ENCODE data around the gene LSM14A. TPM values are rescaled to one million over a fixed set of nuclear protein-coding genes. Genes with fewer than 3 reads are reported as not detected.
"Not testable (repeated sequence)": the region's sequence is repeated elsewhere in the genome, so short reads cannot be mapped to it uniquely, and the experiment has no call there.

The LSM14A gene
- total RNA-seq, 3 donors from 2014 or later: 72.5 to 111 (median 85.6) TPM

DNA sequence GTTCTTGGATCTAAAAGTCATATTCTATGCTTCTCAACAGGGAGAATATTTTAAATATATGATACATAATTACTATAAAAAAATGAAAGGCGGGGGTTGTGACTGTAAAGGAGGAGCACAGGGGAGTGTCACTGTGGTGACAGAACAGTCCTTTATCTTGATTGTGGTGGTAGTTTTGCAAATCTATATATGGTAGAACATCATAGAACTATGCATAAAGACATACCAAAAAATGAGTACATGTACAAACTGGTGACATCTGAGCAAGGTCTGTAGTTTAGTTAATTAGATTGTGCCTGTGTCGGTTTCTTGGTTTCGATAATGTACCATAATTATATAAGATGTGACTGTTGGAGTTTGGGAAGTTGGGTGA lies 43.3 kb downstream of the LSM14A start:
- no peak overlapping the region for H3K4me3 ChIP-seq
- TF ChIP-seq, protein P1, sequence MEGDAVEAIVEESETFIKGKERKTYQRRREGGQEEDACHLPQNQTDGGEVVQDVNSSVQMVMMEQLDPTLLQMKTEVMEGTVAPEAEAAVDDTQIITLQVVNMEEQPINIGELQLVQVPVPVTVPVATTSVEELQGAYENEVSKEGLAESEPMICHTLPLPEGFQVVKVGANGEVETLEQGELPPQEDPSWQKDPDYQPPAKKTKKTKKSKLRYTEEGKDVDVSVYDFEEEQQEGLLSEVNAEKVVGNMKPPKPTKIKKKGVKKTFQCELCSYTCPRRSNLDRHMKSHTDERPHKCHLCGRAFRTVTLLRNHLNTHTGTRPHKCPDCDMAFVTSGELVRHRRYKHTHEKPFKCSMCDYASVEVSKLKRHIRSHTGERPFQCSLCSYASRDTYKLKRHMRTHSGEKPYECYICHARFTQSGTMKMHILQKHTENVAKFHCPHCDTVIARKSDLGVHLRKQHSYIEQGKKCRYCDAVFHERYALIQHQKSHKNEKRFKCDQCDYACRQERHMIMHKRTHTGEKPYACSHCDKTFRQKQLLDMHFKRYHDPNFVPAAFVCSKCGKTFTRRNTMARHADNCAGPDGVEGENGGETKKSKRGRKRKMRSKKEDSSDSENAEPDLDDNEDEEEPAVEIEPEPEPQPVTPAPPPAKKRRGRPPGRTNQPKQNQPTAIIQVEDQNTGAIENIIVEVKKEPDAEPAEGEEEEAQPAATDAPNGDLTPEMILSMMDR (IDR thresholded peaks at IDR 0.05): no peak
- H3K9me3 ChIP-seq: no peaks in the 10 kb centered on the region
- peaks cover 6% of the 10 kb centered on the region for H3K4me1 ChIP-seq (ENCODE audit: low read depth)
- H3K36me3 ChIP-seq (ENCODE audit: low read depth): no peaks in the 10 kb centered on the region
- intact Hi-C loops (cut with DNase I, micrococcal nuclease): no loop called here
- ATAC-seq (no peak), DNase-seq (no peak)

DNA sequence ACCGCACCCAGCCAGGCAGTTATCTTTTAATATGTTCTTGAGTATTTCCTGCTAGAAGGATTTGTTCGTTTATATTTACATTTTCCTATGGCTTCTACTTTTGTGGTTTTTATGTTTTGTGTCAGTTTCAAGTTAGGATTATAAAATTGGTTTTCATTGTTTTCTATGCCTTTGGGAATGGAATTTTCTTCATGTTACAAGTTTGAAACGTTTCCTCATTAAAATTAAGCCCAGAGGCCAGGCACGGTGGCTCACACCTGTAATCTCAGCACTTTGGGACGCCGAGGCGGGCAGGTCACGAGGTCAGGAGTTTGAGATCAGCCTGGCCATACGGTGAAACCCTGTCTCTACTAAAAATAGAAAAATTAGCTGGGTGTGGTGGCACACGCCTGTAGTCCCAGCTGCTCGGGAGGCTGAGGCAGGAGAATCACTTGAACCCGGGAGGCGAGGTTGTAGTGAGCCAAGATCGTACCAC lies 44.5 kb downstream of the LSM14A start:
- H3K4me3 ChIP-seq; H3K4me1 ChIP-seq (ENCODE audit: low read depth); intact Hi-C loops (cut with DNase I, micrococcal nuclease); H3K9me3 ChIP-seq; DNase-seq; H3K36me3 ChIP-seq (ENCODE audit: low read depth): not testable (repeated sequence)
- peak; percentile 26 for ATAC-seq

DNA sequence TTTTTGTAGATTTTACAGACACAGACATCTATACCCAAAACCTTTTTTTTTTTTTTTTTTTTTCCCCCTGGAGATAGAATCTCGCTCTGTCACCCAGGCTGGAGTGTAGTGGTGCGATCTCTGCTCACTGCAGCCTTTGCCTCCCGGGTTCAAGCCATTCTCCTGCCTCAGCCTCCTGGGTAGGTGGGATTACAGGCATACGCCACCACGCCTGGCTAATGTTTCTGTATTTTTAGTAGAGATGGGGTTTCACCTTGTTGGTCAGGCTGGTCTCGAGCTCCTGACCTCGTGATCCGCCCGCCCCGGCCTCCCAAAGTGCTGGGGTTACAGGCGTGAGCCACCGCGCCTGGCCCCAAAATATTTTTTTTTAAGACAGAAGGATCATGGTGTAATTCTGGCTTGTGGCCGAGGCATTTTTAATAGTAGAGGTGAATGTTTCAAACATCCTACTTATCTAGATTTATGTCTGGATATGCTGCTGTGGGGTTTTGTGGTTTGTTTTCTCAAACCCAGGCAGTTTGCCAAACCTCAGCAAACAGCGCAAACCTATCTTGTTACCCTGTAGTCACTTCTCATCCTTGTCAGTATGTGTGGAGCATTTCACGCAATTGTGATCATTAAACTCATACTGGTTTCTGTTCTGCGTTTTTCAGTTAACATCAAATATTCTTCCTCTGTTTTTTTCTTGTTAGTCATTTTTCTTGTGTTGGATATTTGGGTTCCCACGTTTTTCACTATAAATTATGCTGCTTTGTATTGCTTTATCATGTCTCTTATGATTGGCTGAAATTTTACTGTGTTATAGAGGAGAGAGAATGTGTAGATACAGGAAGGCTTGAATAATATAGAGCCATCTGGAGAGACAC lies 45.9 kb downstream of the LSM14A start:
- Histone ChIP-seq H3K4me1 (ENCODE audit: low read depth) (peaks cover 6% of the 10 kb centered on the region), H3K9me3 (no peaks in the 10 kb centered on the region), H3K36me3 (ENCODE audit: low read depth) (no peaks in the 10 kb centered on the region), H3K4me3 (no peak overlapping the region)
- TF ChIP-seq, protein P1 (IDR thresholded peaks at IDR 0.05): no peak
- intact Hi-C loops (cut with DNase I, micrococcal nuclease): no loop called here
- ATAC-seq: peak; percentile 78
- peak in 1 of 3 donors; percentile 52 for DNase-seq

DNA sequence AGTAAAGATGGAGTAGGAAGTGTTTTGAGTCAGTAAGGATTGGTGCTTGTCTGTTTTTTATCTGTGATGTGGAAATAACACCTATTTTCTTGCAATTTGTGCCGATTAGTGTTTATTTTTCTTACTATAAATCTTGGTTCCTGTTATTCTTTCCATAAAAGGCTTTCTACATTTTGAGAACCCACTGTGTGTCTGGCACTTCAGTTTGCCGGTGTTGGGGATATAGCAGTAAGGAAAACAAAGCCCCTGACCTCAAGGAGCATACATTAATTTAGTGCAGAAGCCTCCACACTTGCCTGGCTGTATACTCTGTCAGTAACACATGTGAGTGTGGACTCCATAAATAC lies 46.5 kb downstream of the LSM14A start:
- Histone ChIP-seq H3K9me3 (no peaks in the 10 kb centered on the region), H3K4me1 (ENCODE audit: low read depth) (peaks cover 6% of the 10 kb centered on the region), H3K36me3 (ENCODE audit: low read depth) (no peaks in the 10 kb centered on the region), H3K4me3 (no peak overlapping the region)
- DNase-seq (no peak), ATAC-seq (no peak)
- intact Hi-C loops (cut with DNase I, micrococcal nuclease): no loop called here
- TF ChIP-seq, protein P1 (IDR thresholded peaks at IDR 0.05): no peak

DNA sequence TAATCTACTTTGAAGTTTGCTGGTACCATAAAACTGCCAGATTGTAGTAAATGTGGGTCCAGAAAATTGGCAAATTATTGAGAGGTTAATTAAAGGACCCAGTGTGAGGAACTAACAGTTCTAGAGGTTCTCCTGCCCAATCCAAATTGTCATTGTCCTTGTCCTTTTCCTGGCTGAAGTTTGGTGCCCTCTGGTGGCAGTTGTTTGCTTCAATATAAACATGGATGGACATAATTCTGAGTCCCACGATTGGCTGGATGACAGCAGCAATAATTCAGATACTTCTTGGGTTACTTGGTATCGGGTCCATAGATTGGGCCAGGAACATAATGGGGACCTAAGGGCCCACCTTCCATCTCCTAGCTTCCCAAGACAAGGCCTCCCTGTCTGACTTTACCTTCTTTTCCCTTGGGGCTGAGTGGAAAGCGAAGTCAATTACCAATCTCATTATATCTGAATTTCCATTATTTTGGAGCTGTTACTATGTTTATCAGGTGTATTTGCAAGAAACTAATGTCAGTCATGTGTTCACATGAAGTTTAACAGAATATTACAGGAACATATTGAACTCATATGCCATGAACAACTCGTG lies 48.3 kb downstream of the LSM14A start:
- intact Hi-C loops (cut with DNase I, micrococcal nuclease): no loop called here
- no peak overlapping the region for H3K4me3 ChIP-seq
- H3K9me3 ChIP-seq: no peaks in the 10 kb centered on the region
- peaks cover 6% of the 10 kb centered on the region for H3K4me1 ChIP-seq (ENCODE audit: low read depth)
- ATAC-seq (peak; percentile 65), DNase-seq (peak in 1 of 3 donors; percentile 90)
- H3K36me3 ChIP-seq (ENCODE audit: low read depth): no peaks in the 10 kb centered on the region
- TF ChIP-seq, protein P1 (IDR thresholded peaks at IDR 0.05): peak; percentile 29

DNA sequence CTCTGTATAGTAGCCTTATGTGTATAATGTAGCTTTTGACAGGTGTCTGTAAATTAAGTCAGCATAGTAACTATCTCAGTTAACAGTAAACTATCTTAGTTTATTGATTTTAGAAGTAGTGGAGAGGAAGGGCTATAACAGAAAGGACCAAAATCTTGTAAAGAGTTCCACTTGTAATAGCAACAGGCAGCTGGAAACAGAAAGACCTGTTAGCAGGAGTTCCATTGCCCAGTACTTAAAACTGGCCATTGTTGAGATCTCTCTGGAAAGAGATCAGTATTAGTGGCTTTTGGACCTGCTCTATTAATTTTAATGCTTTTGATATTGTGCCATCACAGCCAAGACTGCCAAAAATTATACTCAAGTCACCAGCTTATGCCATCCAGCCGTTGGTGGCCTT lies 50.1 kb downstream of the LSM14A start:
- DNase-seq (no peak), ATAC-seq (no peak)
- Histone ChIP-seq H3K4me1 (ENCODE audit: low read depth) (peaks cover 6% of the 10 kb centered on the region), H3K9me3 (no peaks in the 10 kb centered on the region), H3K4me3 (no peak overlapping the region), H3K36me3 (ENCODE audit: low read depth) (no peaks in the 10 kb centered on the region)
- intact Hi-C loops (cut with DNase I, micrococcal nuclease): no loop called here
- TF ChIP-seq, protein P1 (IDR thresholded peaks at IDR 0.05): no peak
